ENCODE results near the gene KIF9.
"Not testable (repeated sequence)": the region's sequence is repeated elsewhere in the genome, so short reads cannot be mapped to it uniquely, and the experiment has no call there.

Gene KIF9

GRCh38 chr3:47251085-47251484 lies 31.5 kb downstream of the KIF9 start:
- not testable (repeated sequence) for DNase-seq (ENCODE audit: low spot score)

- DNase-seq (ENCODE audit: low spot score), result no peak
These were observed 32.1 kb downstream of the KIF9 start for GRCh38 chr3:47250309-47251060.

- DNase-seq (ENCODE audit: low spot score), result no peak
These were observed 35.2 kb downstream of the KIF9 start for GRCh38 chr3:47247131-47248064.

GRCh38 chr3:47245271-47245670 lies 37.3 kb downstream of the KIF9 start:
- no peak for DNase-seq (ENCODE audit: low spot score)

- no peak for DNase-seq (ENCODE audit: low spot score)
These were observed 38.0 kb downstream of the KIF9 start for GRCh38 chr3:47244531-47245100.

- DNase-seq (ENCODE audit: low spot score), result no peak
These were observed 39.0 kb downstream of the KIF9 start for GRCh38 chr3:47243419-47244147.

GRCh38 chr3:47239929-47240328 lies 42.7 kb downstream of the KIF9 start:
- no peak for DNase-seq (ENCODE audit: low spot score)

- DNase-seq (ENCODE audit: low spot score), result no peak
These were observed 44.6 kb downstream of the KIF9 start for GRCh38 chr3:47238017-47238416.

- DNase-seq (ENCODE audit: low spot score), result no peak
These were observed 54.5 kb downstream of the KIF9 start for GRCh38 chr3:47228088-47228487.

GRCh38 chr3:47227678-47228077 lies 54.9 kb downstream of the KIF9 start:
- DNase-seq (ENCODE audit: low spot score), result no peak

GRCh38 chr3:47225310-47225906 lies 57.2 kb downstream of the KIF9 start:
- DNase-seq (ENCODE audit: low spot score), result no peak

GRCh38 chr3:47223755-47224154 lies 58.8 kb downstream of the KIF9 start:
- no peak for DNase-seq (ENCODE audit: low spot score)

- DNase-seq (ENCODE audit: low spot score), result no peak
These were observed 60.8 kb downstream of the KIF9 start for GRCh38 chr3:47221798-47222197.

- DNase-seq (ENCODE audit: low spot score), result no peak
These were observed 71.7 kb downstream of the KIF9 start for GRCh38 chr3:47210863-47211405.

GRCh38 chr3:47206022-47206421 lies 76.6 kb downstream of the KIF9 start:
- not testable (repeated sequence) for DNase-seq (ENCODE audit: low spot score)

- DNase-seq (ENCODE audit: low spot score), result no peak
These were observed 77.7 kb downstream of the KIF9 start for GRCh38 chr3:47204875-47205274.

GRCh38 chr3:47202542-47202941 lies 80.1 kb downstream of the KIF9 start:
- DNase-seq (ENCODE audit: low spot score), result no peak

GRCh38 chr3:47197287-47197686 lies 85.3 kb downstream of the KIF9 start:
- no peak for DNase-seq (ENCODE audit: low spot score)

- no peak for DNase-seq (ENCODE audit: low spot score)
These were observed 87.6 kb downstream of the KIF9 start for GRCh38 chr3:47194994-47195393.

GRCh38 chr3:47193871-47194859 lies 88.4 kb downstream of the KIF9 start:
- no peak for DNase-seq (ENCODE audit: low spot score)

Measured in ecto neural progenitor cell (in vitro differentiated cells).